GM23338 (cell line): Measurements from ENCODE around the gene ZNF440. TPM values are rescaled to one million over a fixed set of nuclear protein-coding genes. Genes with fewer than 3 reads are reported as not detected.

ENCODE experiments used
- ATAC-seq: fragments of 200-7000 bp; cut with Tn5 transposase; 3 replicates; pipeline ENCODE4 v1.9.1; 2020
- DNase-seq: peaks from one replicate; pipeline ENCODE4 v3.0.0-alpha.2; 2015; ENCODE audit warnings: low spot score
- H2AFZ ChIP-seq: fragments of 200-600 bp; sonication (generic); 2 replicates; pipeline ENCODE4 v1.8.0; 2016; ENCODE audit warnings: antibody characterized with exemption, mild to moderate bottlenecking, moderate library complexity
- H3F3A ChIP-seq: fragments of 200-600 bp; sonication (generic); replicated peaks from 2 replicates; pipeline ENCODE4 v1.8.0; 2017; ENCODE audit warnings: antibody characterized with exemption, mixed run types, low read depth
- H3K27ac ChIP-seq: fragments of 200-600 bp; sonication (generic); 2 replicates; pipeline ENCODE4 v1.6.1; 2016; ENCODE audit warnings: low read depth
- H3K27me3 ChIP-seq: fragments of 200-600 bp; sonication (generic); 2 replicates; pipeline ENCODE4 v1.8.0; 2016; ENCODE audit warnings: mild to moderate bottlenecking, mixed run types, moderate library complexity; ENCODE audit not compliant: insufficient read depth
- H3K36me3 ChIP-seq: fragments of 200-600 bp; sonication (generic); 2 replicates; pipeline ENCODE4 v1.8.0; 2016; ENCODE audit warnings: mild to moderate bottlenecking; ENCODE audit not compliant: insufficient read depth
- H3K4me1 ChIP-seq: fragments of 200-600 bp; sonication (generic); 2 replicates; pipeline ENCODE4 v1.8.0; 2016; ENCODE audit warnings: mild to moderate bottlenecking, moderate library complexity; ENCODE audit not compliant: insufficient read depth
- H3K4me2 ChIP-seq: fragments of 200-600 bp; sonication (generic); 2 replicates; pipeline ENCODE4 v1.7.1; 2017; ENCODE audit warnings: mixed run types
- H3K4me3 ChIP-seq: fragments of 200-600 bp; sonication (generic); 2 replicates; pipeline ENCODE4 v1.6.1; 2016; ENCODE audit warnings: mixed run types
- H3K79me2 ChIP-seq: fragments of 200-600 bp; sonication (generic); replicated peaks from 2 replicates; pipeline ENCODE4 v1.8.0; 2017; ENCODE audit warnings: mild to moderate bottlenecking; ENCODE audit not compliant: insufficient read depth
- H3K9me2 ChIP-seq: fragments of 200-600 bp; sonication (generic); 2 replicates; pipeline ENCODE4 v1.8.0; 2017; ENCODE audit not compliant: insufficient read depth
- H4K20me1 ChIP-seq: fragments of 200-600 bp; sonication (generic); replicated peaks from 2 replicates; pipeline ENCODE4 v1.8.0; 2017; ENCODE audit warnings: mild to moderate bottlenecking; ENCODE audit not compliant: insufficient read depth
- H3K27ac Mint-ChIP-seq: 2 replicates; pipeline ENCODE4 v1.8.0; 2020; ENCODE audit warnings: inconsistent platforms, mild to moderate bottlenecking, moderate library complexity, mixed read lengths
- H3K27me3 Mint-ChIP-seq: 3 replicates; pipeline ENCODE4 v1.8.0; 2022; ENCODE audit warnings: low read depth, mild to moderate bottlenecking, moderate library complexity, mixed read lengths, inconsistent platforms; ENCODE audit not compliant: insufficient read depth, poor library complexity
- H3K36me3 Mint-ChIP-seq: 3 replicates; pipeline ENCODE4 v1.8.0; 2021; ENCODE audit warnings: low read depth, mild to moderate bottlenecking, inconsistent platforms, moderate library complexity, mixed read lengths
- H3K4me1 Mint-ChIP-seq: 3 replicates; pipeline ENCODE4 v1.8.0; 2020; ENCODE audit warnings: mild to moderate bottlenecking, inconsistent platforms, mixed read lengths
- H3K4me3 Mint-ChIP-seq: 3 replicates; pipeline ENCODE4 v1.8.0; 2021; ENCODE audit warnings: moderate library complexity, mild to moderate bottlenecking, inconsistent platforms, mixed read lengths
- H3K9me3 Mint-ChIP-seq: 3 replicates; pipeline ENCODE4 v1.8.0; 2020; ENCODE audit warnings: moderate library complexity, mild to moderate bottlenecking, inconsistent platforms, mixed read lengths
- EZH2 ChIP-seq: fragments of 200-600 bp; sonication (generic); IDR thresholded peaks from one replicate; pipeline ENCODE4 v1.8.0; 2017; ENCODE audit warnings: antibody characterized with exemption, mild to moderate bottlenecking, low read depth; ENCODE audit not compliant: unreplicated experiment
- JUNB ChIP-seq: IDR thresholded peaks from one replicate; pipeline ENCODE4 v1.6.1; 2016; ENCODE audit warnings: antibody characterized with exemption; ENCODE audit not compliant: unreplicated experiment
- POLR2AphosphoS5 ChIP-seq: IDR thresholded peaks from 2 replicates; pipeline ENCODE4 v1.6.1; 2016; ENCODE audit warnings: antibody characterized with exemption, low read depth
- REST ChIP-seq: IDR thresholded peaks from one replicate; pipeline ENCODE4 v1.6.1; 2018; ENCODE audit warnings: antibody characterized with exemption; ENCODE audit not compliant: unreplicated experiment
- STAT1 ChIP-seq: IDR thresholded peaks from one replicate; pipeline ENCODE4 v1.6.1; 2016; ENCODE audit warnings: antibody characterized with exemption; ENCODE audit not compliant: unreplicated experiment
- ZNF114 ChIP-seq: fragments of 250-450 bp; sonication (Bioruptor Pico); IDR thresholded peaks from 2 replicates; pipeline ENCODE4 v1.5.0; 2020; ENCODE audit warnings: mild to moderate bottlenecking, moderate library complexity
- ZNF331 ChIP-seq: fragments of 250-450 bp; sonication (Bioruptor Pico); IDR thresholded peaks from 2 replicates; pipeline ENCODE4 v1.5.0; 2020; ENCODE audit warnings: low read depth, mild to moderate bottlenecking, moderate library complexity
- ZNF462 ChIP-seq: fragments of 250-450 bp; sonication (Bioruptor Pico); IDR thresholded peaks from 2 replicates; pipeline ENCODE4 v1.5.0; 2020; ENCODE audit warnings: mild to moderate bottlenecking, moderate library complexity
- polyA plus RNA-seq: library from polyadenylated mRNA; unstranded; fragments of >200 nt; fragmentation: Nextera tagmentation; extraction: Ambion mirVana; gene quantifications from 2 replicates; pipeline ENCODE4 v1.2.1, GENCODE V29; 2016
- total RNA-seq: library from RNA; depleted of rRNA; stranded (reverse); fragments of >200 nt; shearing (Covaris generic); gene quantifications from 2 replicates; pipeline ENCODE4 v1.2.3, GENCODE V29; 2014
- TF ChIP-seq, protein P1 (sequence below): IDR thresholded peaks from 2 replicates; pipeline ENCODE4 v1.6.1; 2016; ENCODE audit warnings: antibody characterized with exemption
- TF ChIP-seq, protein P2 (sequence below), 2 experiments: fragments of 200-600 bp in 1 of 2; sonication (generic) in 1 of 2; conservative IDR thresholded peaks; 2 replicates each; pipeline versions ENCODE4 v1.5.1 to v1.6.1; 2016 to 2017; ENCODE audit warnings: antibody characterized with exemption in 2 of 2, low read depth in 2 of 2, mild to moderate bottlenecking in 2 of 2, moderate library complexity in 1 of 2

ZNF440 gene
- total and polyA plus RNA-seq, 2 experiments from 2014 or later, result 2.5 to 9.3 TPM

DNA sequence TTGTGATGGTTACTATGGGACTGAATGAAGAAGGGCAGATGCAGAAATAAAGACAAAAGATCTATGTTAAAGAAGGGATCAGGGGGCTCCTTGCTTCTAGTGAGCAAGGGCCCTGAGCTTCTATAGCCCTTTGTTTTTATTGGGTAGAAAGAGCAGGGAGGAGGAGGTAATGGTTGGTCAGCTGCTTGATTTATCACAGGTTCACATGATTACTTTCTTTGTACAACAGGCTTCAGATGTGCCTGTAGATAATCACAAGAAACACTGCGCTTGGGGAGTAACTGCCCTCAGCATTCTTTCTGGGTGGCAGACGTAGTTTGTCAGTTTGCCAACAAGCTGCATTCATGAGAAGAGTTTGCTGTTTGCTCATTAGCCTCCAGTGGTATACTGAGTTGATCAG, 29.6 kb downstream of the ZNF440 start:
- Histone ChIP-seq H3K4me3 (no peak overlapping the region), H2AFZ (no peak overlapping the region), H3K36me3 (no peaks in the 10 kb centered on the region), H3F3A (no peaks in the 10 kb centered on the region), H3K4me1 (no peaks in the 10 kb centered on the region), H3K9me2 (no peaks in the 10 kb centered on the region), H3K27me3 (no peaks in the 10 kb centered on the region), H3K27ac (no peak overlapping the region), H3K79me2 (no peaks in the 10 kb centered on the region), H3K4me2 (no peak overlapping the region), H4K20me1 (no peaks in the 10 kb centered on the region)
- Mint-ChIP-seq H3K36me3 (peaks cover 28% of the 10 kb centered on the region; the same call in 2 of the 3 replicates), H3K27me3 (peaks cover 4% of the 10 kb centered on the region), H3K9me3 (peaks cover 96% of the 10 kb centered on the region), H3K27ac (no peak overlapping the region), H3K4me3 (no peak overlapping the region), H3K4me1 (no peaks in the 10 kb centered on the region)
- ATAC-seq (no peak), DNase-seq (no peak)
- TF ChIP-seq STAT1 (no peak), ZNF462 (no peak), EZH2 (no peak), REST (no peak), ZNF331 (no peak), JUNB (no peak), ZNF114 (CRISPR knock-in tag) (no peak), POLR2AphosphoS5 (no peak)
- TF ChIP-seq, protein P1, sequence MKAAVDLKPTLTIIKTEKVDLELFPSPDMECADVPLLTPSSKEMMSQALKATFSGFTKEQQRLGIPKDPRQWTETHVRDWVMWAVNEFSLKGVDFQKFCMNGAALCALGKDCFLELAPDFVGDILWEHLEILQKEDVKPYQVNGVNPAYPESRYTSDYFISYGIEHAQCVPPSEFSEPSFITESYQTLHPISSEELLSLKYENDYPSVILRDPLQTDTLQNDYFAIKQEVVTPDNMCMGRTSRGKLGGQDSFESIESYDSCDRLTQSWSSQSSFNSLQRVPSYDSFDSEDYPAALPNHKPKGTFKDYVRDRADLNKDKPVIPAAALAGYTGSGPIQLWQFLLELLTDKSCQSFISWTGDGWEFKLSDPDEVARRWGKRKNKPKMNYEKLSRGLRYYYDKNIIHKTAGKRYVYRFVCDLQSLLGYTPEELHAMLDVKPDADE, result no peak
- TF ChIP-seq, protein P2, sequence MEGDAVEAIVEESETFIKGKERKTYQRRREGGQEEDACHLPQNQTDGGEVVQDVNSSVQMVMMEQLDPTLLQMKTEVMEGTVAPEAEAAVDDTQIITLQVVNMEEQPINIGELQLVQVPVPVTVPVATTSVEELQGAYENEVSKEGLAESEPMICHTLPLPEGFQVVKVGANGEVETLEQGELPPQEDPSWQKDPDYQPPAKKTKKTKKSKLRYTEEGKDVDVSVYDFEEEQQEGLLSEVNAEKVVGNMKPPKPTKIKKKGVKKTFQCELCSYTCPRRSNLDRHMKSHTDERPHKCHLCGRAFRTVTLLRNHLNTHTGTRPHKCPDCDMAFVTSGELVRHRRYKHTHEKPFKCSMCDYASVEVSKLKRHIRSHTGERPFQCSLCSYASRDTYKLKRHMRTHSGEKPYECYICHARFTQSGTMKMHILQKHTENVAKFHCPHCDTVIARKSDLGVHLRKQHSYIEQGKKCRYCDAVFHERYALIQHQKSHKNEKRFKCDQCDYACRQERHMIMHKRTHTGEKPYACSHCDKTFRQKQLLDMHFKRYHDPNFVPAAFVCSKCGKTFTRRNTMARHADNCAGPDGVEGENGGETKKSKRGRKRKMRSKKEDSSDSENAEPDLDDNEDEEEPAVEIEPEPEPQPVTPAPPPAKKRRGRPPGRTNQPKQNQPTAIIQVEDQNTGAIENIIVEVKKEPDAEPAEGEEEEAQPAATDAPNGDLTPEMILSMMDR (conservative IDR thresholded peaks at IDR 0.05; ENCODE audit: low read depth in 2 of 2), result no peak
